Lung (tissue), 12 donors: ENCODE results near the gene RGS3. TPM values are rescaled to one million over a fixed set of nuclear protein-coding genes. Genes with fewer than 3 reads are reported as not detected.
A peak's percentile ranks its signal among the peaks of the same experiment; 100 is the strongest.

Experiments
- ATAC-seq: fragments of 200-7000 bp; cut with Tn5 transposase; one replicate; pipeline ENCODE4 v1.9.1; 2020; ENCODE audit warnings: moderate number of reproducible peaks; ENCODE audit not compliant: insufficient read depth, low FRiP score
- DNase-seq, 3 donors: peaks; one replicate each; pipeline ENCODE4 v3.0.0-alpha.2; 2013 to 2017
- H3K27ac ChIP-seq, 2 donors: one replicate each; pipeline ENCODE4 v1.5.1; 2013; ENCODE audit warnings: mild to moderate bottlenecking in 2 of 2, moderate library complexity in 2 of 2, control low read depth in 1 of 2, inconsistent platforms in 1 of 2, low read depth in 1 of 2, low read length in 1 of 2
- H3K27me3 ChIP-seq, 3 donors: one replicate each; pipeline ENCODE4 v1.5.1; 2013; ENCODE audit warnings: low read length in 2 of 3; ENCODE audit not compliant: control insufficient read depth in 3 of 3, insufficient read depth in 3 of 3
- H3K36me3 ChIP-seq, 4 donors: one replicate each; pipeline ENCODE4 v1.5.1; 2013; ENCODE audit warnings: low read length in 4 of 4, mild to moderate bottlenecking in 1 of 4, moderate library complexity in 1 of 4; ENCODE audit not compliant: control insufficient read depth in 4 of 4, insufficient read depth in 4 of 4
- H3K4me1 ChIP-seq, 5 donors: one replicate each; pipeline ENCODE4 v1.5.1; 2013; ENCODE audit warnings: low read length in 5 of 5, mild to moderate bottlenecking in 2 of 5, moderate library complexity in 1 of 5; ENCODE audit not compliant: control insufficient read depth in 5 of 5, insufficient read depth in 5 of 5
- H3K4me3 ChIP-seq: one replicate; pipeline ENCODE4 v1.5.1; 2013; ENCODE audit warnings: mild to moderate bottlenecking, control low read depth, moderate library complexity
- H3K9ac ChIP-seq, 2 donors: one replicate each; pipeline ENCODE4 v1.5.1; 2013; ENCODE audit warnings: low read length in 2 of 2, control low read depth in 1 of 2; ENCODE audit not compliant: insufficient read depth in 1 of 2
- H3K9me3 ChIP-seq, 4 donors: one replicate each; pipeline ENCODE4 v1.5.1; 2013; ENCODE audit warnings: low read length in 3 of 4, mild to moderate bottlenecking in 1 of 4, moderate library complexity in 1 of 4; ENCODE audit not compliant: control insufficient read depth in 4 of 4, insufficient read depth in 3 of 4
- WGBS, 2 donors: extraction: QIAGEN DNeasy Blood & Tissue Kit; methylation state at CpG; one replicate each; pipeline ENCODE4 v1.1.7; 2013; 5-methylcytosine and 5-hydroxymethylcytosine counted together
- polyA plus RNA-seq, 2 donors: library from polyadenylated mRNA; stranded (reverse); fragments of 200-250 nt; gene quantifications; one replicate each; pipeline ENCODE4 v1.2.1, GENCODE V29; 2013
- total RNA-seq, 2 donors: library from RNA; depleted of rRNA in 1 of 2; stranded (reverse); fragments of >200 nt in 1 of 2; gene quantifications; one replicate each; pipeline ENCODE4 v1.2.1, GENCODE V29; 2014 to 2021
- TF ChIP-seq, protein P1 (sequence below): IDR thresholded peaks from 2 replicates; pipeline ENCODE4 v1.5.1; 2012; ENCODE audit warnings: mild to moderate bottlenecking; ENCODE audit errors: control extremely low read depth, extremely low read depth
- donor health status: control.
- donor health status: control.
- donor health status: Bipolar disorder and iron deficiency.
- donor health status: healthy.
- donor health status: DM: yes; HTN: yes; CAD: no.

RGS3 gene
- total and polyA plus RNA-seq, 4 donors: 43.0 to 91.8 (median 73.9) TPM

DNA sequence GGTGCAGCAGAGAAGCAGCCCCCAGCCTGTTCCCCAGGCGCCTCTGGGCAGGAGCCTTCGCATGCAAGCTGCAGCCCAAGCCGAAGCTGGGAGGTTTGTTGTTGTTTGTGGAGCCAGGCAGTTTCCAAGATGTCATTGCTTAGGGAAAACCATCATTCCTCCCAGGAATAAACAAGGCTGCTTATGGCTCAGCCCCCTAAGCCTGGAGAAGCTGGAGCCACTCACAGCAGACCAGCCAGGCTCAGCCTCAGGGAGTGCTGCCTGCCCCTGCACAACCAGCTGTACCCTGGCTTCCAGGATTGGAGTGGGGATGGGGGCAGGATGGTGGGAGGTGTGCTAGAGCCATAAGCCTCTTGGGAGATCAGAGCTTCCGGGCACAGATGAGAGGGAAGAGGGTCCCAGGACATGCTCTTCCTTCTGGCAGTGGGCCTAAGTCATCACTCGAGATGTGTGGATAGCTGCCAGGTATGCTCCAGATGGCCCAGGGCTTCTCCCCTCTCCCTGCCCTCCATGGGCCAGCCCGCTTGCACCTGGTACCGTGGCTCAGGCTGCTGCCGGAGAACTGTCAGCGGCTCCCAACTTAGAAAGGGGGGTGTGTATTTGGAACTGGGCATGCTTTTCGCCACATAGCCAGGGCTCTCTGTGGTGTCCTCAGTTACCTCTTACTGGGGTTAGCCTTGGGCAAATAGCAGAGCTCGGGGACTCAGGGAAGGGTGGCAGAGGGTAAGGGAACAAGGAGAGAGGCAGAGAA lies 105.2 kb downstream of the RGS3 start:
- TF ChIP-seq, protein P1, sequence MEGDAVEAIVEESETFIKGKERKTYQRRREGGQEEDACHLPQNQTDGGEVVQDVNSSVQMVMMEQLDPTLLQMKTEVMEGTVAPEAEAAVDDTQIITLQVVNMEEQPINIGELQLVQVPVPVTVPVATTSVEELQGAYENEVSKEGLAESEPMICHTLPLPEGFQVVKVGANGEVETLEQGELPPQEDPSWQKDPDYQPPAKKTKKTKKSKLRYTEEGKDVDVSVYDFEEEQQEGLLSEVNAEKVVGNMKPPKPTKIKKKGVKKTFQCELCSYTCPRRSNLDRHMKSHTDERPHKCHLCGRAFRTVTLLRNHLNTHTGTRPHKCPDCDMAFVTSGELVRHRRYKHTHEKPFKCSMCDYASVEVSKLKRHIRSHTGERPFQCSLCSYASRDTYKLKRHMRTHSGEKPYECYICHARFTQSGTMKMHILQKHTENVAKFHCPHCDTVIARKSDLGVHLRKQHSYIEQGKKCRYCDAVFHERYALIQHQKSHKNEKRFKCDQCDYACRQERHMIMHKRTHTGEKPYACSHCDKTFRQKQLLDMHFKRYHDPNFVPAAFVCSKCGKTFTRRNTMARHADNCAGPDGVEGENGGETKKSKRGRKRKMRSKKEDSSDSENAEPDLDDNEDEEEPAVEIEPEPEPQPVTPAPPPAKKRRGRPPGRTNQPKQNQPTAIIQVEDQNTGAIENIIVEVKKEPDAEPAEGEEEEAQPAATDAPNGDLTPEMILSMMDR: no peak
- no peak for ATAC-seq
- Histone ChIP-seq H3K9ac (no peak overlapping the region), H3K4me1 (peaks cover 8 to 52% (median 19%) of the 10 kb centered on the region in 5 donors), H3K36me3 (no peaks in the 10 kb centered on the region), H3K27ac (peak overlapping the region; percentile 23 to 80), H3K27me3 (no peaks in the 10 kb centered on the region), H3K9me3 (no peaks in the 10 kb centered on the region), H3K4me3 (no peak overlapping the region)
- DNase-seq: peak; percentile 74 to 90 (median 88)
- WGBS, 2 donors: 69 to 79% methylated on average over 11 of the region's 11 CpGs

DNA sequence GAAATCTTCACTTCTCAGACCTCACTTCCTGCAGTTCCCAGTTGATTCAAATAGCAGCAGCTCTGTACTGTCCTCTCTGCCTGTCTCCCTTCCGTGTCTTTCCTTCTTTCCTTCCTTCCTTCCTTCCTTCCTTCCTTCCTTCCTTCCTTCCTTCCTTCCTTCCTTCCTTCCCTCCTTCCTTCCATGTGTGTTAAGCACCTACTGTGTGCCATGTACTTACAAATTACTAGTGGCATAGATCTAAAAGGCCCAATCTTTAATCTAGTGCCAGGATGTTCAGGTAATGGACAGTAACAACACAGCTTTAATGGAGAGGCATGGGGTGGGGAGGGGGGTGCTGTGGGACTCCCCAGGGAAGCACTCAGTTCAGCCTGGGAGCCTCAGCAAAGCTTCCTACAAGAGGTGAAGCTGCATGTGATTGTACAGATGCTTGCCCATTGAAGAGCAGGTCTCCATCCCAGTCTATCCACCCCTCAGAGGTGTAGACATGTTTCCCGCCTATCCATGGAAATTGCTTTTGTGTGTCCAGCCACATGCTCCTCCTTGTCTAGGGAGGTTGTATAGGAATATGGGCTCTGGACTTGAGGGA lies 106.0 kb downstream of the RGS3 start:
- ATAC-seq (no peak), DNase-seq (peak in 1 of 3 donors; percentile 4)
- no peaks in the 10 kb centered on the region for H3K36me3 ChIP-seq
- no peak overlapping the region for H3K4me3 ChIP-seq
- peak overlapping the region in 1 of 2 donors; percentile 80 for H3K27ac ChIP-seq
- H3K9me3 ChIP-seq: no peaks in the 10 kb centered on the region
- no peak overlapping the region for H3K9ac ChIP-seq
- H3K4me1 ChIP-seq: peaks cover 8 to 50% (median 12%) of the 10 kb centered on the region in 5 donors
- WGBS, 2 donors: 59 to 74% methylated on average over 2 of the region's 2 CpGs
- H3K27me3 ChIP-seq: no peaks in the 10 kb centered on the region
- TF ChIP-seq, protein P1: no peak

- Histone ChIP-seq H3K27me3 (no peaks in the 10 kb centered on the region), H3K4me3 (no peak overlapping the region), H3K36me3 (no peaks in the 10 kb centered on the region), H3K9me3 (no peaks in the 10 kb centered on the region), H3K4me1 (peaks cover 8 to 47% (median 12%) of the 10 kb centered on the region in 5 donors), H3K9ac (no peak overlapping the region), H3K27ac (peak overlapping the region in 1 of 2 donors; percentile 36)
- TF ChIP-seq, protein P1: no peak
- ATAC-seq (no peak), DNase-seq (peak in 1 of 3 donors; percentile 7)
- 94 to 96% methylated on average over 9 of the region's 9 CpGs for WGBS, 2 donors
Measured at GRCh38 chr9:113570106-113570505, 106.6 kb downstream of the RGS3 start.
